Measurements from ENCODE around the gene GEN1. TPM values are rescaled to one million over a fixed set of nuclear protein-coding genes. Genes with fewer than 3 reads are reported as not detected.

Gene GEN1
- 17.2 and 19.9 TPM in 2 replicates for total RNA-seq (2014; rRNA removed; shearing (Covaris generic))

GRCh38 chr2:17753803-17754663, at the start of gene GEN1, which contains the start of gene SMC6:
TSS of gene GEN1 (plus strand) at chr2:17754138. CDS start at chr2:17759944, 5,806 bp downstream.
TSS of gene SMC6 (minus strand) at chr2:17753810. CDS start at chr2:17745946, 7,864 bp downstream.

DNA sequence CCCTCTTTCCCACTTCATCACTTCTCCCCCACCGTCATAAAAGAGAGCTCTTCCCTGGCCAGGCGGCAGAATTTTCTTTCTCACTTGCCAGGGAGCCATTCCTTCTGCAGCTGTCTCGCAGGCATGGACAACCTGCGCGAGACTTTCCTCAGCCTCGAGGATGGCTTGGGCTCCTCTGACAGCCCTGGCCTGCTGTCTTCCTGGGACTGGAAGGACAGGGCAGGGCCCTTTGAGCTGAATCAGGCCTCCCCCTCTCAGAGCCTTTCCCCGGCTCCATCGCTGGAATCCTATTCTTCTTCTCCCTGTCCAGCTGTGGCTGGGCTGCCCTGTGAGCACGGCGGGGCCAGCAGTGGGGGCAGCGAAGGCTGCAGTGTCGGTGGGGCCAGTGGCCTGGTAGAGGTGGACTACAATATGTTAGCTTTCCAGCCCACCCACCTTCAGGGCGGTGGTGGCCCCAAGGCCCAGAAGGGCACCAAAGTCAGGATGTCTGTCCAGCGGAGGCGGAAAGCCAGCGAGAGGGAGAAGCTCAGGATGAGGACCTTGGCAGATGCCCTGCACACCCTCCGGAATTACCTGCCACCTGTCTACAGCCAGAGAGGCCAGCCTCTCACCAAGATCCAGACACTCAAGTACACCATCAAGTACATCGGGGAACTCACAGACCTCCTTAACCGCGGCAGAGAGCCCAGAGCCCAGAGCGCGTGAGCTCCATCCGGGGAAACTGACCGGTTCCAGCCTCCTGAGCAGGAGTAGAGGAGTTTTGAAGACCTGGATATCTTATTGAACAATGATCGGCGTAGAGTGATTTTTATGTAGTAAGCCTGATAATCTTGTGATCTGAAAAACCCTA, 62.7 kb downstream of the GEN1 start, which contains the start of gene MSGN1:
Gene MSGN1, plus strand, starts transcription at position 65 of the 850 bp plus-strand sequence. Its CDS starts 59 bp downstream, at position 124.

Other genes starting within 250 kb of the GEN1 start
- 0.08 and 0.11 TPM in 2 replicates for gene RAD51AP2, start 235.7 kb upstream of the GEN1 start, total RNA-seq (2014; rRNA removed; shearing (Covaris generic))
- gene VSNL1, start 213.4 kb upstream of the GEN1 start, total RNA-seq (2014; rRNA removed; shearing (Covaris generic)), result 3.7 and 3.8 TPM in 2 replicates
- 29.8 and 30.7 TPM in 2 replicates for gene SMC6, start 328 bp upstream of the GEN1 start, total RNA-seq (2014; rRNA removed; shearing (Covaris generic))
- not detected in 2 replicates for gene MSGN1, start 62.3 kb downstream of the GEN1 start, total RNA-seq (2014; rRNA removed; shearing (Covaris generic))
- gene KCNS3, start 124.5 kb downstream of the GEN1 start, total RNA-seq (2014; rRNA removed; shearing (Covaris generic)), result 2.8 and 11.2 TPM in 2 replicates

All from A375 (cell line).